Adrenal gland (tissue), 5 donors: ENCODE results near the gene PACSIN1.

ENCODE experiments used
- POLR2A ChIP-seq, 2 donors: fragments of 450-650 bp; IDR thresholded peaks; one replicate each; pipeline ENCODE4 v1.6.1; 2017; ENCODE audit warnings: antibody characterized with exemption in 2 of 2, mild to moderate bottlenecking in 2 of 2, moderate library complexity in 1 of 2
- TF ChIP-seq, protein P1 (sequence below), 6 experiments: fragments of 450-650 bp in 4 of 6; fragments of 200-600 bp in 2 of 6; sonication (generic) in 1 of 6; IDR thresholded peaks; 1 replicate in 5 of 6; 2 replicates in 1 of 6; pipeline versions ENCODE4 v1.5.1 to v1.8.0; 2016 to 2021; ENCODE audit warnings: antibody characterized with exemption in 6 of 6, mild to moderate bottlenecking in 2 of 6, moderate library complexity in 1 of 6
- donor health status: DM: no; HTN: no; CAD: no.

DNA sequence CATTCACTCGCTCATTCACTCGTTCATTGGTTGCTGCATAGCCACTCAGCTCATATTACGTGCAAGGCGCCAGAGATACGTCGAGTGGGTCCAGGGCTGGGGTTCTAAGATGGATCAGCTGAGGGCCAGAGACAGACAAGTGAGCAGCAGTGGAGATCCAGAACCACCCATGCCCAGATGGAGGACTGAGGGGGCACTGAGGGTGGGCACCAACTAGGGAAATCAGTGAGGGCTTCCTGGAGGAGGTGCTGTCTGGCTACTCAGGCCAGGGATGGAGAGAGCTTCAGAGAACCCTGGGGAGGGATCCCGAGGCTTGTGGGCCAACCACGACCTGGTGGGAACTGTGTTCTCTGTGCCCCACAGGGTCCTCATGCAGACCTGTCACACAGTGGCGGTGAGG lies 90.6 kb downstream of the PACSIN1 start:
- TF ChIP-seq, protein P1, sequence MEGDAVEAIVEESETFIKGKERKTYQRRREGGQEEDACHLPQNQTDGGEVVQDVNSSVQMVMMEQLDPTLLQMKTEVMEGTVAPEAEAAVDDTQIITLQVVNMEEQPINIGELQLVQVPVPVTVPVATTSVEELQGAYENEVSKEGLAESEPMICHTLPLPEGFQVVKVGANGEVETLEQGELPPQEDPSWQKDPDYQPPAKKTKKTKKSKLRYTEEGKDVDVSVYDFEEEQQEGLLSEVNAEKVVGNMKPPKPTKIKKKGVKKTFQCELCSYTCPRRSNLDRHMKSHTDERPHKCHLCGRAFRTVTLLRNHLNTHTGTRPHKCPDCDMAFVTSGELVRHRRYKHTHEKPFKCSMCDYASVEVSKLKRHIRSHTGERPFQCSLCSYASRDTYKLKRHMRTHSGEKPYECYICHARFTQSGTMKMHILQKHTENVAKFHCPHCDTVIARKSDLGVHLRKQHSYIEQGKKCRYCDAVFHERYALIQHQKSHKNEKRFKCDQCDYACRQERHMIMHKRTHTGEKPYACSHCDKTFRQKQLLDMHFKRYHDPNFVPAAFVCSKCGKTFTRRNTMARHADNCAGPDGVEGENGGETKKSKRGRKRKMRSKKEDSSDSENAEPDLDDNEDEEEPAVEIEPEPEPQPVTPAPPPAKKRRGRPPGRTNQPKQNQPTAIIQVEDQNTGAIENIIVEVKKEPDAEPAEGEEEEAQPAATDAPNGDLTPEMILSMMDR (IDR thresholded peaks at IDR 0.05), result no peak
- no peak for TF ChIP-seq POLR2A (IDR thresholded peaks at IDR 0.05)
